OCI-LY3 (cell line): Measurements from ENCODE around the gene ZFYVE28.

Source experiments
- H2AFZ ChIP-seq: fragments of 200-600, 300-600 bp; shearing (Covaris generic); 2 replicates; pipeline ENCODE4 v1.6.0; 2014; ENCODE audit warnings: antibody characterized with exemption, low read depth, low read length
- H3K27ac ChIP-seq: fragments of 200-600, 300-600 bp; sonication (generic); 2 replicates; pipeline ENCODE4 v1.5.1; 2014; ENCODE audit warnings: mild to moderate bottlenecking, low read length, moderate library complexity, mixed read lengths
- H3K27me3 ChIP-seq: fragments of 200-600, 300-600 bp; sonication (generic); 2 replicates; pipeline ENCODE4 v1.6.1; 2014; ENCODE audit warnings: low read depth, low read length, mixed read lengths
- H3K36me3 ChIP-seq: fragments of 200-600, 300-600 bp; sonication (generic); replicated peaks from 2 replicates; pipeline ENCODE3; 2014; ENCODE audit warnings: low read depth, low read length, mixed read lengths
- H3K4me1 ChIP-seq: fragments of 300-600, 200-600 bp; sonication (generic); 2 replicates; pipeline ENCODE4 v1.6.1; 2014; ENCODE audit warnings: low read length, mixed read lengths
- H3K4me2 ChIP-seq: fragments of 200-600, 300-600 bp; sonication (generic); 2 replicates; pipeline ENCODE4 v1.6.1; 2014; ENCODE audit warnings: low read length, mixed read lengths
- H3K4me3 ChIP-seq: fragments of 300-600, 200-600 bp; sonication (generic); 2 replicates; pipeline ENCODE4 v1.5.1; 2014; ENCODE audit warnings: antibody characterized with exemption, mild to moderate bottlenecking, low read length, moderate library complexity
- H3K79me2 ChIP-seq: fragments of 300-600, 200-600 bp; shearing (Covaris generic); 2 replicates; pipeline ENCODE4 v1.6.1; 2014; ENCODE audit warnings: mild to moderate bottlenecking, low read length, mixed read lengths
- H3K9ac ChIP-seq: fragments of 300-600, 200-600 bp; shearing (Covaris generic); 2 replicates; pipeline ENCODE4 v1.6.0; 2014; ENCODE audit warnings: mild to moderate bottlenecking, low read length, moderate library complexity
- H3K9me3 ChIP-seq: fragments of 200-600, 300-600 bp; shearing (Covaris generic); 2 replicates; pipeline ENCODE4 v1.6.1; 2014; ENCODE audit warnings: low read length, mixed read lengths; ENCODE audit not compliant: insufficient read depth
- H4K20me1 ChIP-seq: fragments of 200-600, 300-600 bp; sonication (generic); 2 replicates; pipeline ENCODE4 v1.6.1; 2016; ENCODE audit warnings: low read length, mixed read lengths; ENCODE audit not compliant: insufficient read depth
- CTCF ChIP-seq: fragments of 200-600, 300-600 bp; sonication (generic); IDR thresholded peaks from 2 replicates; pipeline ENCODE4 v1.5.1; 2014; ENCODE audit warnings: antibody characterized with exemption, low read length, low read depth
- EZH2phosphoT487 ChIP-seq: fragments of 200-600 bp; shearing (Covaris generic); IDR thresholded peaks from 2 replicates; pipeline ENCODE4 v1.6.1; 2018; ENCODE audit warnings: antibody characterized with exemption, mixed run types, low read depth

ZFYVE28 gene

GRCh38 chr4:2458546-2459491 lies 40.4 kb upstream of the ZFYVE28 start:
- Histone ChIP-seq H3K9me3 (no peaks in the 10 kb centered on the region), H4K20me1 (no peaks in the 10 kb centered on the region), H3K4me3 (no peak overlapping the region), H3K36me3 (no peaks in the 10 kb centered on the region), H3K27me3 (no peaks in the 10 kb centered on the region), H3K4me1 (no peaks in the 10 kb centered on the region; the same call in 1 of the 2 replicates), H3K9ac (no peak overlapping the region), H3K79me2 (no peaks in the 10 kb centered on the region), H2AFZ (no peak overlapping the region), H3K4me2 (no peak overlapping the region), H3K27ac (no peak overlapping the region)
- TF ChIP-seq CTCF, result no peak
- TF ChIP-seq EZH2phosphoT487, result no peak

- no peak overlapping the region for H3K9ac ChIP-seq
- H3K4me3 ChIP-seq, result no peak overlapping the region
- no peaks in the 10 kb centered on the region for H3K36me3 ChIP-seq
- no peak for TF ChIP-seq EZH2phosphoT487
- no peak for TF ChIP-seq CTCF
- no peaks in the 10 kb centered on the region for H3K79me2 ChIP-seq
- no peaks in the 10 kb centered on the region for H3K27me3 ChIP-seq
- no peak overlapping the region for H3K4me2 ChIP-seq
- H2AFZ ChIP-seq, result no peak overlapping the region
- no peaks in the 10 kb centered on the region for H3K9me3 ChIP-seq
- H4K20me1 ChIP-seq, result no peaks in the 10 kb centered on the region
- no peak overlapping the region for H3K27ac ChIP-seq
- no peaks in the 10 kb centered on the region; the same call in 1 of the 2 replicates for H3K4me1 ChIP-seq
Measured at GRCh38 chr4:2457481-2458295, 39.2 kb upstream of the ZFYVE28 start.

- no peak overlapping the region for H2AFZ ChIP-seq
- H3K36me3 ChIP-seq, result no peaks in the 10 kb centered on the region
- no peak for TF ChIP-seq CTCF
- no peak for TF ChIP-seq EZH2phosphoT487
- H3K27me3 ChIP-seq, result peaks cover 10% of the 10 kb centered on the region; the same call in 1 of the 2 replicates
- H3K9ac ChIP-seq, result no peak overlapping the region
- no peak overlapping the region for H3K4me2 ChIP-seq
- H3K79me2 ChIP-seq, result no peaks in the 10 kb centered on the region
- H3K4me1 ChIP-seq, result peaks cover 11% of the 10 kb centered on the region
- H3K4me3 ChIP-seq, result no peak overlapping the region
- no peaks in the 10 kb centered on the region for H3K9me3 ChIP-seq
- H3K27ac ChIP-seq, result no peak overlapping the region
- H4K20me1 ChIP-seq, result no peaks in the 10 kb centered on the region
Measured at GRCh38 chr4:2451821-2452785, 33.7 kb upstream of the ZFYVE28 start.
